HG02973 (cell line): ENCODE results near the gene ATXN2L.
"Not testable (repeated sequence)": the region's sequence is repeated elsewhere in the genome, so short reads cannot be mapped to it uniquely, and the experiment has no call there.

ENCODE experiments used
- ATAC-seq: cut with Tn5 transposase; IDR thresholded peaks from one replicate; pipeline ENCODE4 v1.9.1; 2021; ENCODE audit warnings: moderate library complexity; ENCODE audit not compliant: unreplicated experiment

ATXN2L gene

GRCh38 chr16:28837672-28838557 lies 15.1 kb downstream of the ATXN2L start:
- no peak for ATAC-seq

DNA sequence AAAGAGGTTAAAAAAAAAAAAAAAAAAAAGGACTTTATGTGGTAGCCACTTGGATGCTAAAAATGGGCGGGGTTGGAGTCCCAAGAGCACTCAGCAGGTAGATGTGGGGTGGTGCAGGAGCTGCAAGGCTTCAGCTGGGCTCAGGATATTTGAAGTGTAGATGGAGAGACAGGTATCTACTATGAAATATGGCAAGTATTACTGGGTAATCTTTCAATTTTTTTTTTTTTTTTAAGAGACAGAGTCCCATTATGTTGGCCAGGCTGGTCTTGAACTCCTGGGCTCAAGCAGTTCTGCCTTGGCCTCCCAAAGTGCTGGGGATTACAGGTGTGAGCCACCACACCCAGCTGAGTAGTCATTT lies 15.7 kb downstream of the ATXN2L start:
- ATAC-seq, result no peak

DNA sequence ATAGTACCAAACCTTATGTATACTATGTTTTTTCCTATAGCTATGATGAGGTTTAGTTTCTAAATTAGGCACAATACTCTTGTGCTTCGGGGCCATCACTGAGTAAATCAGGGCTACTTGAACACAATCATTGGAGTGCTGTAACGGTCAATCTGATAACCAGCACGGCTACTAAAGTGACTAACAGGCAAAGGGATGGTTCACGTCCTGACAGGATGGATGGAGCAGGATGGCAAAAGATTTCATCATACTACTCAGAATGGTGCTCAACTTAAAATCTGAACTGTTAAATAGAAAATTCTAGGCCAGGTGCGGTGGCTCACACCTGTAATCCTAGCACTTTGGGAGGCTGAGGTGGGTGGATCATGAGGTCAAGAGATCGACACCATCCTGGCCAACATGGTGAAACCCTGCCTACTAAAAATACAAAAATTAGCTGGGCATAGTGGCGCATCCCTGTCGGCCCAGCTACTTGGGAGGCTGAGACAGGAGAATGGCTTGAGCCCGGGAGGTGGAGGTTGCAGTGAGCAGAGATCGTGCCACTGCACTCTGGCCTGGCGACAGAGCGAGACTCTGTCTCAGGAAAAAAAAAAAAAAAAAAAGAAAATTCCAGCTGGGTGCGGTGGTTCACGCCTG lies 16.3 kb downstream of the ATXN2L start:
- no peak for ATAC-seq

GRCh38 chr16:28839899-28840298 lies 17.1 kb downstream of the ATXN2L start:
- ATAC-seq, result no peak

DNA sequence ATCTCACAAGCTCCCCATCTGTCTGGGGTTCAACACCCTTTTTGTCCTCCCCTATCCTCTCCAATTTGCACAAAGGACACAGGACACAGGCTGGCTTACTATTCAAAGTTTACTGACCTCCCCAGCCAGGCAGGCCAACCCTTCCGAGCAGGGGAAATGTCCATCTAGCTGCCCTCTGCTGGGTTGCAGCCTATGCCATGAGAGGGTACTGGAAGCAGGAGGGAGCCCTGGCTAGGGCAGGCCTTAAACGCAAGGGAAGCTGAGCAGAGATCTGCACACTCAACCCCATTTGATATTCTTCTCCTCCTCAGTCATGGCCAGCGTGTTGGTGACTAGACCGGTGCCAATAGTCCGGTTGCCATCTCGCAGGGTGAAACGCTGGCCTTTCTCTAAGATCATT lies 19.9 kb downstream of the ATXN2L start:
- no peak for ATAC-seq

DNA sequence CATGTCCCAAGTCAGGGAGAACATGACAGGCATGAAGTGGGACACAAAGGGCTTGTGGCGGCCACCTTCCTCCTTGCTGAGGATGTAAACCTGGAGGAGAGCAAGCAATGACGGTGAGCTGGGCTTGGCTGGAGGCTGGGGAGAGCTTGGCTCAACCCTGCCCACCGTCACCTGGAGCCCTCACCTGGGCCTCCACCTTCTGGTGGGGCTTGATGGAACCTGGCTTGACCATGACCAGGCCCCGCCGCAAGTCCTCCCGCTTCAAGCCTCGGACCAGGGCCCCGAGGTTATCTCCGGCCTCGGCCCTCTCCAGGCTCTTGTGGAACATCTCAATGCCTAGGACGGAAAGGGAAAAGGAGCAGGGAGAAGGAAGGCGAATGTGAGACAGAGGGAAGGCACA lies 21.0 kb downstream of the ATXN2L start:
- ATAC-seq, result no peak

DNA sequence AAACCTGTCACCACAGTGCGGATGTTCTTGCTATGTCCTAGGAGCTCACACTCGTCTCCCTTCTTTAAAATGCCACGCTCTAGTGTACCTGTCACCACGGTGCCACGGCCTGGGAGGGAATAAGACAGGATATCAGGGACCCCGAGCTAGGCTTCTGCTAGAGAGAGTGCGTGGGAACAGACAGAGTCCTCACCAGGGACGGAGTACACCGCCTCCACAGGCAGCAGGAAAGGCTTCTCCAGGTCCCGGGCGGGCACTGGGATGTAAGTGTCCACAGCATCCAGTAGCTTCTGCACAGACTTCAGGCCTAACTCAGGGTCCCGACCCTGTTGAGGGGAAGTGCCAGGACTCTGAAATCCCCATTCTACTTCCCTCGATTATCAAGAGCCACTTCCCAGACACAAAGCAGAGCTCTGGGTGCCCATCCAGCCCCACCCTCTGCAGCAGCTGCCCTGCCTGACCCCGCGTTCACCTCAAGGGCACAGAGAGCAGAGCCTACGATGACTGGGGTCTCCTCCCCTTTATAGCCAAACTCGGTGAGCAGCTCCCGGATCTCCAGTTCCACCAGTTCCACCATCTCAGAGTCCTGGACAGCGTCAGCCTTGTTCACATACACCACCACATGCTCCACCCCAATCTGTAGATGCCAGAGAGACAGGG lies 21.6 kb downstream of the ATXN2L start:
- no peak for ATAC-seq

DNA sequence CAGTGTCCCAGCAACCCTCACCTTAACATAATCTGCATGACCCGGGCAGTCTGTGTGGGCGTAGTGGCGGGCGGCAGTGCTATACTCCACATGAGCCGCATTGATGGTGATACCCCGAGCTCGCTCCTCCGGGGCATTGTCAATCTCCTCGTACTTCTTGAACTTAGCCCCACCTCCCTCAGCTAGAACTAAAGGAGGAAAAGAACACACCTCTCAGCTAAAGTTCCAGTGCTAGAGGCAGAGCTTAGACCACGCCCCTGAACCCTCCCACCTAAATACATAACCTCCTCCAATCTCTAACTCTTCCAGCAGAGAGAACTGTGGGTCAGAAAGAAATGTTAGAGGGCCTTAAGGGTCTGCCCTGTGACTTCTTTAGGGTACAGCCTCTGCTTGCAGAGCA lies 22.5 kb downstream of the ATXN2L start:
- ATAC-seq, result no peak

DNA sequence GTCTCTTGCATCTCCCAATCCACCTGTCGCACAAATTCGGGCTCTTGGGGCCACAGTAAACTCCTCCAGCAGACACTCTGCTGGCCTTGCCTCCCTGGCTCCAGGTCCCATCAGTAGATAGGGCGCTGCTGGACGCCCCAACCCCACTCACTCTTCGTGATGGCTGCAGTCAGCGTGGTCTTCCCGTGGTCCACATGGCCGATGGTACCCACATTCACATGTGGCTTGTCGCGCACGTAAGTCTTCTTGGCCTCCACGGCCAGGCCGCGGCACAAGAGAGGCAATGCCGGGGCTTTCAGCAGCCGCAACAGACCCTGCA lies 22.9 kb downstream of the ATXN2L start:
- ATAC-seq, result no peak

- peak; percentile 79 for ATAC-seq
Observed at GRCh38 chr16:28846080-28846932, 23.5 kb downstream of the ATXN2L start, which contains the start of gene TUFM. TSS of gene TUFM (minus strand) at chr16:28846348. CDS start at chr16:28846269, 79 bp downstream.

DNA sequence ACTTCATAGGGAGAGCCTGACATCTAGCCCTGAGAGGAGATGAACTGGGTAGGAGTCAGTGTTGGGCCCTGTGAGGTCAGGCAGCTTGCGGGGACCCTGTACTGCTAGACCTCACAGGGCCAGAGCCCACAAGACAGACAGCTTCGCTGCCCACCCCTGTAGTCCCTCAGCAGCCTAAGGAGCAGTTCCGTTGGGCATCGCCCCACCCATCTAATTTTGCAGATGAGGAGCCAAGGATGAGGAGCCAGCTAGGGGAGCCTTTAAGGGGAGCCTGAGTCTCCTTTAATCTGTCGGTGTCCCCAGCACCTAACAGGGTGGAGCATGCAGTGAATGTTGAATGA lies 24.1 kb downstream of the ATXN2L start:
- no peak for ATAC-seq

- no peak for ATAC-seq
Observed at GRCh38 chr16:28858421-28858820, 35.6 kb downstream of the ATXN2L start.

DNA sequence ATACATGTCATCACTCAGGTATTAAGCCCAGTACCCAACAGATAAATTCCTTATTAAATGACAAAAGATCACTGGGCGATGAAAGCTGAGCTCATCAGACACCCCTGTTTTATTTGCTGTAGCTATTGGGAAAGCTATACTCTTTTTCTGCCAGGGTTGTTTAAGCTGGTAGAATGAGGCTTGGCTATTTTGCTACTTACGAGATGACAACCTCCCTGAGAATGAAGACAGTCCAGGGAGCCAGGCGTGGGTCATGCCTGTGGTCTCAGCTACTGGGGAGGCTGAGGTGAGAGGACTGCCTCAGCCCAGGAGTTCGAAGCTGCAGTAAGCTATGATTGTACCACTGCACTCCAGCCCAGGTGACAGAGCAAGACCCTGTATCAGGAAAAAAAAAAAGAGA lies 36.5 kb downstream of the ATXN2L start:
- no peak for ATAC-seq

GRCh38 chr16:28863929-28864793 lies 41.4 kb downstream of the ATXN2L start:
- no peak for ATAC-seq

DNA sequence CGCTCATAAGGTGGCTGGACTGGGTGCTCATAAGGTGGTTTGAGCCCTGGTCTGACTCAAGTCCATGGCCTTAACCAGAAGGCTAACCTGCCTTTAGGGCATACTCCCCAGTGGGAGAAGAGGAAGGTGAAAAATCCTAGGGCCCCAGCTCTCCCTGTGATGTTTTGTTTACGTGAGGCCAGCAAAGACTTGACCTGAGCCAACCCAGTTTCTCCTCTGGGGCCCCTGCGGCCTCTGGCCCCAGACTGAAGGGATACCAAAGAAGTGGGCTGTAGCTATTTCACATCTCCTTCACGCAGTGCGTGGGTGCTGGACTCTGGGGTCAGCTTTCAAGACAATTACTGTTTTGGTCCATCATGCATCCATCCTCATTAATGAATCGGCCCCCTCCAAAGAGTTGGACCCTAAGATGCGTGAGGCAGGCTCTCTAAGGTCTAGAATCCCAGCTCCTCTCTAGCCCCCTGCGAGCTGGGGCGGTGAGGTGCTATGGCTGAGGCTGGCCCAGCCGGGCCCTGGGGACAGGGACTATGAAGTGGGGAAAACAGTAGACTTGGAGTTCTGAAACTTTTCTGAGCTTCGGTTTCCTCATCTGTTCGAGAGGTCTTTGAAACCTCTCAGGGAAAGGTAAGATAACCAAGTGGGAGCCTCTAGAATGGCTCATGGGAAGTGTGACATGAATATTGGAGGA lies 42.3 kb downstream of the ATXN2L start:
- no peak for ATAC-seq

GRCh38 chr16:28865722-28866453 lies 43.1 kb downstream of the ATXN2L start:
- ATAC-seq, result no peak

- ATAC-seq, result no peak
Observed at GRCh38 chr16:28866454-28866804, 43.6 kb downstream of the ATXN2L start.

DNA sequence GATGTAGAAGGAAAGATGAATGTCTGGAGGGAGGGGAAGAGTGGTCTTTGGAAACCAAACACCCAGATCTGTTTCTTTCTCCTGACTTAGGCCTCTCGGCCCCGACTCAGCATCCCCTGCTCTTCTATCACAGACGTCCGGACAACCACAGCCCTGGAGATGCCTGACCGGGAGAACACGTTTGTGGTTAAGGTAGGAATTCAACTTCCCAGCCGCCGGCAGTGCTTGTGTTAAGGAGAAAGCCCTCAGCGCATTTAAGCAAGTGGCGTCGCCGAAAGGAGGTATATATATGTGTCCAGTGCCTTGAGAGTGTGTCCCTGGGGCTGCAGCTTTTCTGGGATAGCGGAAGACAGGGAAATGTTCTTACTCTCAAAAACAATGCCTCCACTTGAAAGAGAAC lies 44.4 kb downstream of the ATXN2L start:
- ATAC-seq, result no peak

DNA sequence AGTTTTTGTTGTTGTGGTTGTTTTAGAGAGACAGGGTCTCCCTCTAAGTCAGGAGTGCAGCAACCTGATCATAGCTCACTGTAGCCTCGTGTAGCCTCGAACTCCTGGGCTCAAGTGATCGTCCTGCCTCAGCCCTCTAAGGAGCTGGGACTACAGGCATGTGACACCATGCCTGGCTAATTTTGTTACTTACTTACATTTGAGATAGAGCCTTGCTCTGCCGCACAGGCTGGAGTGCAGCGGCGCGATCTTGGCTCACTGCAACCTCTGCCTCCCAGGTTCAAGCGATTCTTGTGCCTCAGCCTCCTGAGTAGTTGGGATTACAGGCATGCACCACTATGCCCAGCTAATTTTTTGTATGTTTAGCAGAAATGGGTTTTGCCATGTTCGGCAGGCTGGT lies 44.8 kb downstream of the ATXN2L start:
- not testable (repeated sequence) for ATAC-seq
